Measurements from ENCODE around the gene TRIM13.
A peak's percentile ranks its signal among the peaks of the same experiment; 100 is the strongest.
"Not testable (repeated sequence)": the region's sequence is repeated elsewhere in the genome, so short reads cannot be mapped to it uniquely, and the experiment has no call there.

TRIM13 gene

GRCh38 chr13:49996951-49997895 lies at the start of gene TRIM13:
Gene TRIM13, plus strand, starts transcription at chr13:49997042. Its CDS starts 14,899 bp downstream, at chr13:50011941.
- DNase-seq = peak; percentile 68

DNA sequence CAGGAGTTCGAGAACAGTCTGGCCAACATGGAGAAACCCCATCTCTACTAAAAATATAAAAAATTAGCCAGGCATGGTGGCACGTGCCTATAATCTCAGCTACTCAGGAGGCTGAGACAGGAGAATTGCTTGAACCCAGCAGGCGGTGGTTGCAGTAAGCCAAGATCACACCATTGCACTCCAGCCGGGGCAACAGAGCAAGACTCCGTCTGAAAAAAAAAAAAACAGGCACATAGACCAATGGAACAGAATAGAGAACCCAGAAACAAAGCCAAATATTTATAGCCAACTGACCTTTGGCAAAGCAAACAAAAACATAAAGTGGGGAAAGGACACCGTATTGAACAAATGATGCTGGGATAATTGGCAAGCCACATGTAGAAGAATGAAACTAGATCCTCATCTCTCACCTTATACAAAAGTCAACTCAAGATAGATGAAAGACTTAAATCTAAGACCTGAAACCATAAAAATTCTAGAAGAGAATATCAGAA lies 48.0 kb upstream of the TRIM13 start:
- DNase-seq = not testable (repeated sequence)

DNA sequence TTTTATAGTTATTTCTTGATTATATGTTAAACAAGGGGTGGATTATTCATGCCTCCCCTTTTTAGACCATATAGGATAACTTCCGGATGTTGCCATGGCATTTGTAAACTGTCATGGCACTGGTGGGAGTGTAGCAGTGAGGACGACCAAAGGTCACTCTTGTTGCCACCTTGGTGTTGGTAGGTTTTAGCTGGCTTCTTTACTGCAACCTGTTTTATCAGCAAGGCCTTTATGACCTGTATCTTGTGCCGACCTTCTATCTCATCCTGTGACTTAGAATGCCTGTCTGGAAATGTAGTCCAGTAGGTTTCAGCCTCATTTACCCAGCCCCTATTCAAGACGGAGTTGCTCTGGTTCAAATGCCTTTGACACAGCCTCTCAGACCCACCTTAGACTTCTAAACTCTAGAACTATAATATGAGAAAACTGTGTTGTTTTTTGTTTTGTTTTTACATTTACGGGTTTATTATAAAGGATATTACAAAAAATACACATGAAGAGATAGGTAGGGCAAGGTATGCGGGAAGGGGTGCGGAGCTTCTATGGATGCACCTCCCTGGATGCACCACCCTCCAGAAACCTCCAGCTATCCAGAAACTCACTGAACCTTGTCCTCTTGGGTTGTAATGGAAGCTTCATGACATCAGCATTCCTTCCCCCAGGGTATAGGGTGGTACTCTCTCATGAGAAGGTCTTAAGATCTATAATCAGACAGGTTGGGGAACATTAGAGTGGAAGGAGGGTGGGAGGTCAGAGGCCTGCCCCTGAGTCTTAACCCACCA lies 44.9 kb upstream of the TRIM13 start:
- no peak for DNase-seq

DNA sequence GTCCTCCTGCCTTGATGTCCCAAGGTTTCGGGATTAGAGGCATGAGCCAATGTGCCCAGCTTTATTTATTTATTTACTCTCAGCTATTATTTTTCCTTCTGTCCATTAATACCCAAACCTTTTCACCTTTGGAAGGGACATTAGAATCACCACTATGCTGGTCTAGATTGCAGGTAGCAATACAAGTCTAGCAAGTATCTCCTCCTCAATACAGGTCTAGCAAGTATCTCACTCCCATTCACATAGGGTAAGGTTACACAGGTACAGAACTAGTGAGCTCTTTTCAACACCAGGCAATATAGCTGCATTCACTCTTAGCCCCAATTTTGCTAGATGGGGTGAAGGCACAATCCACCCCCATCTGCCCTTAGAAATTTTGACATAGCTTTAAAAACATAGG lies 43.3 kb upstream of the TRIM13 start:
- DNase-seq = no peak

DNA sequence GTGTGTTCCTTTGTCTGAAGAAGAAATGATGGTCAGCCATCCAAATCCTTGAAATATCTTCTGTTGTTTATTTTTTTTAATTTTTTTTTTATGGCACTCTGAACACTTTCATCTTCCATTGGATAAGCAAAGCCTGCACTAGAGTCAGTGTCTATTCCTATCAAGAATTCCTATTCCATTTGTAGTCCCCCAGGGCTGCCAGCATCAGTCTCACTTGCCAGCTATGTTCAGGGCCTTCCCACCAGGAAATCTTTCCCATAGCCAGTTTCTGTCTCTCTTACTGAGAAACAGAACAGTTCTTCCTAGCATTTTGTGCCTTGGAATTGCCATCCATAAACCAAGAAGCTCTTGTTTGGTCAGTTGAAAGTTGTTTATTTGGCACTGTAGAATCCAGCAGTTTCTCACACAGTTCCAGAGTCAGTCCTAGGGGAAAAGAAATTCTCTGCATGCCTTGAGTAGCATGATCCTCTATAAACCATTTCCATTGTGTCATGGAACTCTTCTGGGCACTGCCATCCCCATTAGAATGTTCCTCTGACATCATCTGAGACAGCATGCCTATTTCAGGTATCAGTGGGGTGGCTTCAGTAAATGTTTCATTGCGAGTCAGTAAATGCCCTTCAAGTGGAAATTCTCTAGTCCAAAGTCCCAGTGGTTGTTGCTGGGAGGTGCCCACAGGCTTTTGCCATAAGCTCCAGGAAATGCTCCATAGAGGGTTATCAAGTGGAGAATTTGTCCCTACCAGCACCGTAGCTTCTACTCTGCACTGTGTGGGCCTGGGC lies 42.0 kb upstream of the TRIM13 start:
- DNase-seq = no peak

DNA sequence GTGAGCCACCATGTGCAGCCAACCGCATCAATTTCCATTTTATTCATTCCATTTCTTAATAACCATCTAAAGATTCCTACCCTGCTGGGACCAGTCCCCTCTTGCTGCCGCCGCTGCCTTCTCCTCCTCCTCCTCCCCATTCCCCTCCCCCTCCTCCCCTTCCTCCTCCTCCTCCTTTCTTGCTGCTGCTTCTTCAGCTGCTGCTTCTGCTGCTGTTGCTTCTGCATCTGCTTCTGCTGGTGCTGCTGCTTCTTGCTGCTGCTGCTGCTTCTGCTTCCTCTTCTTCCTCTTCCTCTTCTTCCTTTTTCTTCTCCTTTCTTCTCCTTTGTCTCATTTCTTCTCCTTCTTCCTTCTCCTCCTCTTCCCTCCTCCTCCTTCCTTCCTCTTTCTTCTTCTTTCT lies 40.7 kb upstream of the TRIM13 start:
- DNase-seq = no peak

DNA sequence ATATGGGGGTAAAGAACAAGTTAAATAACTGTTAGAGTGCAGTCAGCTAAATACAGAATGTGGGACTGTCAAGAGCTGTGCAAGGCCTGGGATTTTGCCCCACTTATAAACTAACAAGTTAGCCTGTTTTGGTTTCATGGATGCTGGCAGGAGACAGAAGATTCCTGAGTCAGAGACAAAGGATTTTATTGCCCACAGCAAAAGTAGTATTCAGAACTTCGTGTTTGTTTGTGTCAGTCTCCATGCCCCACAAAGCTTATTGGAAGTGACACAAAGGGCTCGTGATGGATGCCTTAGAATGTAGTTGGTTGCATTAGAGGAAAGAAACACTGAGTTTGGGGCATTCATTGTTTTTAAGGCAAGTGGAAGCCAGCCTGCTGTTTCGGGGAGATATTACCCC lies 38.5 kb upstream of the TRIM13 start:
- no peak for DNase-seq

DNA sequence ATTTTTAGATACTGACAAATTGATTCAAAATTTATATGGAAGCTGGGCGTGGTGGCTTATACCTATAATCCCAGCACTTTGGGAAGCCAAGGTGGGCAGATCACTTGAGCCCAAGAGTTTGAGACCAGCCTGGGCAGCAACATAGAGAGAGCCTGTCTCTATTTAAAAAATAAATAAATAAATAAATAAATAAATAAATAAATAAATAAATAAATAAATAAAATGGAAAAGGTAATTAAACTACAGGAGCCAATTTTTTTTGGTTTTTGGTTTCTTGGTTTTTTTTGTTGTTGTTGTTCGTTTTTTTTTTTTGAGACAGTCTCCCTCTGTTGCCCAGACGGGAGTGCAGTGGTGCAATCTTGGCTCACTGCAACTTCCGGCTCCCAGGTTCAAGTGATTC lies 29.4 kb upstream of the TRIM13 start:
- DNase-seq = no peak

DNA sequence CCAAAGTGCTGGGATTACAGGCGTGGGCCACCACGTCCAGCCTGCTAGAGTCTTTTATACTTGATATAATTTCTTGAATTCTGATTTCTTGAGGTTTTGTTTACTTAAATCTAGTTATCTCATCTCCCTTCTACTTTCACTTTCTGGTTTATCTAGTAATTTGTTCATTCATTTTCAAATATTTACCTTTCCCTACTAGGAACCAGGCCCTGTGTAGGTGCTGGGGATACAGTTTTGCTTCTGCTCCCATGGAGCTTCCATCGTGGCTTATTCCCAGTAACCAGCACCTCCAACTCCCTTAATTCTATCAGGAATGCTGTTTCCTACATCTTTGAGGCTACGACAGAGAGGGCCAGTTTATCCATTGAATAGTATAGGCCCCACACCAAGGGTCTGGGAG lies 24.1 kb upstream of the TRIM13 start:
- DNase-seq = no peak

- DNase-seq = no peak
Measured at GRCh38 chr13:49975826-49976225, 21.0 kb upstream of the TRIM13 start.

DNA sequence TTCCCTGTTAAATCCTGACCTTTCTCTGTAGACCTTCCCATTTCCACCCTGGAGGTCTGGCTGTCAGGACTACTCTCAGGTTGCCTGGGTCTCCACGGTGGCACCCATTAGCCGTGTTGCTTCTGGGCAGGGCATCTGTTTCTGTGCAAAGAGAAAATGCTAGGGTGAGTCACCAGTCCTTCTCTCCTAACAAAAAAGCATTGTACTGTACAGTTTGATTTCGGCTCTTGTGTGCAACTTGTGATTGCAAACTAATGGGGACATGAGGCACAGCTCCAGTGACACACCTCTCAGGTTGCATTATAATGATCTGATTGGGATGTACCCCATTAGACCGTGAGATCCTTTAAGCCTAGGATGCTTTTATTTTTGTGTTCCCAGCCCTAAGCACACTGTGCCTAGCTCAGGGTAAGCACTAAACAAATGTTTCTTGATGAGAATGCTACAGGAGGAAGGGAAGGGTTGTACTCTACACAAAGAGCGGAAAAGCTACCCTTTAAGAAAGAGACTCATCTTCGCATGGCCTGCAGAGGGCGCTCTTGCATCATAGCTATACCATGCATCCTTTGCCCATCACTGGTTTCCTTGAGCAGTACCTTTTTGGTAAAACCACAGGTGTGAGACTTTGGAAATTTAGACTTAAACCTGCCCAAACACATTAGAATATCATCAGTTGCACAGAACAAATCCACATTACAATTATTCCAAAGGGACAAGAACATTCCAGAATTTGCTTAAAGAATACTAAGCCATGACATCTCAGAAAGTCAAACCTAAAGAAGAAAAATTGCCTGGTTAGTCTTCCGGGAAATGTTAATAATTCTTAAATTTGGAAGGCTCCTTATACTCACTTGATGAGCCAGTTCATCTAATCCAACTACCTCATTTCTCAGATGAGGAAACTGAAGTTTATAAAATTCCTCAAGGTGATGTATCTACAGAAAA lies 20.3 kb upstream of the TRIM13 start:
- peak; percentile 34 for DNase-seq

GRCh38 chr13:49977992-49978391 lies 18.9 kb upstream of the TRIM13 start:
- DNase-seq = no peak

DNA sequence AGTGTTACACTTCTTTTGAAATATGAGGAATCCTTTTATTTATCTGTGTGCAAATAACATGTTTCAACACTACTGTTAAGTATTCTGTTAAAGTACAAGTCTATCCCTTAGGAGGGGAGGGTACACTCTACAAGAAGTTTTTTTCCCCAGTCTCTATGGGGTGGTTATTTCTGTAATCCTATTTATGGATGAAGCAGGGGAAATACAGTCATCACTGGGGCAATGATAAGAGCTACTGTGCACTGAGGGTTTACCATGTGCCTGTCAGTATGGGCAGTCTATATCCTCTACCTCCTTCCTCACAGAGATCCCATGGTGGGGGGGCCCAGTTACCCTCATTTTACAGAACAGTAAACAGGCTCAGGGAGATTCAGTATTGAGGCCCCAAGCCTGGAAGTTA lies 16.6 kb upstream of the TRIM13 start:
- DNase-seq = no peak

DNA sequence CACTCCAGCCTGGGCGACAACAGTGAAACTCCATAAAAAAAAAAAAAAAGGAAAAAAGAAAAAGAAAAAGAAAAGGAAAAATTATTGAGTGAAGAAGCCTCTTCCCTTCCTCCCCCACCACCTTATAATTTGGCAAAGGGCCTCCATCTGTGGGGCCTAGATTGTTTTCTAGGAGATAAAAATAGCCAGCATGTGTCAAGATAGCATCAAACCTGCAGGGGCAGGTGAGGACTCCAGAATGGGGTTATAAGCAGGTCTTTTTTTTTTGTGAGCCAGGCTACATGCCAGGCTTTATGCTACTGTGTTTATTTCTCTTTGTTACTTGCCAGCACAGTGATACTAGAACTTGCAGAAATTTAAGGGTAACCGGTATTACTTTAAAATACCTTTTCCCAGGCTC lies 11.7 kb upstream of the TRIM13 start:
- DNase-seq = no peak

DNA sequence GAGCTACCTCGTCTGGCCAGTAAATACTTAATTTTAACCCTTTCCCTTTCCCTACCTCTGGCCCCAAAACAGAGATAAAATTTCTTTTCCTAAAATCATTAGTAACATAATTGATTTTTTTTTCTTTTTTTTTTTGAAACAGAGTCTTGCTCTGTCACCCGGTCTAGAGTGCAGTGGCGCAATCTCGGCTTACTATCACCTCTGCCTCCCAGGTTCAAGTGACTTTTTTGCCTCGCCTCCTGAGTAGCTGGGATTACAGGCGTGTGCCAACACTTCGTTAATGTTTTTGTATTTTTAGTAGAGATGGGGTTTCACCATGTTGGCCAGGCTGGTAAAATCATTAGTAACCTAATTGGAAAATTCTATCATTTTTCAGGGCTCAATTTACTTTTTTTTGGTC lies 10.4 kb upstream of the TRIM13 start:
- no peak for DNase-seq

- DNase-seq = not testable (repeated sequence)
Measured at GRCh38 chr13:49990612-49991011, 6.2 kb upstream of the TRIM13 start.

DNA sequence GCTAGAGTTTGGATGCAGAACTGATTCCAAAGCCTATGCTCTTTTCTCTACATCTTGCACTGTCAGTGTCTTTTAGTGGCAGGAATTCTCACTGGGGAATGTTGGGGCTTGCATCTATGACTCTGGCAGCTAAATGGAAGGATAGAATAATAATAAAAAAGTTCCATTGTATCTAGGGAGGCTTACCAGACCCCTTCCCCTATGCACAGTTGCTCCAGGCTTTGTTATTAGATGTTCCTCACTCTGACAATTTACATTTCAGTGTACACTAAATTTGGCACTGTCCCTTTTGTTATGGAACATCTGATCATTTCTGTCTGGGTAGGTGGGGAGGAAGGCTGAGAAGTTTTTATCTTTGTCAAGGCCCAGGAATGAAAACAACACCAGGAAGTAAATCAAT lies 3.7 kb upstream of the TRIM13 start:
- no peak for DNase-seq

DNA sequence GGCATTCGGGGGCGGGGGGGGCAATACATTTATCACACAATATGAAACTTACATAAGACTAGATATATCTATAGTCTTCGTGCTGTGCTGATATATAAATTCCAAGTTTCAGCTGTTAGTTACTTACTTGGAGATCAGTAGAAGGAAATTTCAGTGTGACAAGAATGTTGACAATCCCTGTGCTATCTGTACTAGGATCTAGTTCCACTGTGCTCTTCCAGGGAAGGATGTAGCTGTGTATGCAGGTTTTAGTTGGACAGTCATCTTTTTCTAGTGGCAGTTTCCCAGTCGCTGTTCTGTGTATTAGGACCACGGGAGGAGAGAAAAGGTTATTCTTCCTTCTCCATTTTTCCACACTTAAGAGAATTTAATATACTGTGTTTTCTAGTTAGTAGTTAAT lies 3.2 kb upstream of the TRIM13 start:
- no peak for DNase-seq

GRCh38 chr13:49995625-49996101 lies 1.2 kb upstream of the TRIM13 start:
- DNase-seq = no peak

GRCh38 chr13:49996161-49996915 lies 504 bp upstream of the TRIM13 start:
- peak; percentile 66 for DNase-seq

DNA sequence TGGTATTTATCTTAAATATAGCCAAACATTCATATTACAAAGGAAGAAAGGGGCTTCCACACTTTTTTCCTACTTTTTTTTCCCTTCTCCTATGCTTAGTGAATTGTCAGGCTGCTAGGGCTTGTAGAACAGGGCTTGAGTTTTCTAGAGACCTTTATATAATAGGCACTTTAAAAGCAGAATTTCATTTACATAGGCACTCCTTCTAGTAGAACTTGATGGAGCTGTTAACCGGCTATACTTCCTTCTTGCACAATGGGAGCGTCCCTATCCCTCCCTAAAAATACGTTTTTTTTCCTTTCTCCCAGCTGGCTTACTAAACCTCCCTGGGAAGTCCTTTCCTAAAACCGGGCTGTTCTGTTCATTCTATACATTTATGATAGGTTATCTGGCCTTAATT lies 1.1 kb downstream of the TRIM13 start:
- DNase-seq = no peak
